DOHH2 (cell line): Measurements from ENCODE around the gene MYO1A.

ENCODE experiments used
- H3F3A ChIP-seq: fragments of 200-600 bp; sonication (generic), shearing (Covaris generic); 2 replicates; pipeline ENCODE4 v1.6.0; 2016; ENCODE audit warnings: antibody characterized with exemption, mild to moderate bottlenecking; ENCODE audit not compliant: control insufficient read depth, insufficient read depth
- H3K27ac ChIP-seq: fragments of 200-600 bp; sonication (generic); 2 replicates; pipeline ENCODE4 v1.5.1; 2014; ENCODE audit warnings: low read depth, mild to moderate bottlenecking, low read length, moderate library complexity
- H3K27me3 ChIP-seq: fragments of 200-600 bp; sonication (generic); 2 replicates; pipeline ENCODE4 v1.6.1; 2014; ENCODE audit warnings: mild to moderate bottlenecking, low read length, mixed read lengths; ENCODE audit not compliant: control insufficient read depth
- H3K36me3 ChIP-seq: fragments of 200-600 bp; sonication (generic); 2 replicates; pipeline ENCODE4 v1.6.1; 2014; ENCODE audit warnings: mild to moderate bottlenecking, low read length, moderate library complexity, mixed read lengths; ENCODE audit not compliant: control insufficient read depth
- H3K4me1 ChIP-seq: fragments of 200-600 bp; sonication (generic); 2 replicates; pipeline ENCODE4 v1.6.1; 2014; ENCODE audit warnings: mild to moderate bottlenecking, low read length, mixed read lengths; ENCODE audit not compliant: control insufficient read depth
- H3K4me2 ChIP-seq: fragments of 200-600 bp; sonication (generic); 2 replicates; pipeline ENCODE4 v1.6.0; 2014; ENCODE audit warnings: mild to moderate bottlenecking, low read length, moderate library complexity
- H3K4me3 ChIP-seq: fragments of 200-600 bp; sonication (generic); 2 replicates; pipeline ENCODE4 v1.5.1; 2014; ENCODE audit warnings: mild to moderate bottlenecking, low read length, mixed read lengths
- H3K79me2 ChIP-seq: fragments of 200-600 bp; sonication (generic); 2 replicates; pipeline ENCODE4 v1.6.1; 2014; ENCODE audit warnings: mild to moderate bottlenecking, low read length, mixed read lengths; ENCODE audit not compliant: control insufficient read depth
- H3K9me2 ChIP-seq: fragments of 200-600 bp; sonication (generic); replicated peaks from 2 replicates; pipeline ENCODE4 v1.6.1; 2014; ENCODE audit warnings: mild to moderate bottlenecking, low read length, mixed read lengths; ENCODE audit not compliant: control insufficient read depth
- H3K9me3 ChIP-seq: fragments of 200-600 bp; sonication (generic); 2 replicates; pipeline ENCODE4 v1.6.1; 2014; ENCODE audit warnings: antibody characterized with exemption, low read length, mixed read lengths; ENCODE audit not compliant: control insufficient read depth, insufficient read depth
- H4K20me1 ChIP-seq: fragments of 200-600 bp; sonication (generic); 2 replicates; pipeline ENCODE4 v1.6.0; 2014; ENCODE audit warnings: low read depth, mild to moderate bottlenecking, antibody characterized with exemption, low read length, moderate library complexity; ENCODE audit not compliant: control insufficient read depth, insufficient read depth
- EZH2phosphoT487 ChIP-seq: fragments of 200-600 bp; sonication (generic); IDR thresholded peaks from 2 replicates; pipeline ENCODE4 v1.6.1; 2017; ENCODE audit warnings: borderline replicate concordance, mild to moderate bottlenecking, antibody characterized with exemption, low read length, moderate library complexity, mixed read lengths
- TF ChIP-seq, protein P1 (sequence below): fragments of 200-600 bp; sonication (generic); IDR thresholded peaks from one replicate; pipeline ENCODE4 v1.5.1; 2014; ENCODE audit warnings: antibody characterized with exemption, mild to moderate bottlenecking, low read depth, low read length; ENCODE audit not compliant: poor library complexity, severe bottlenecking

MYO1A gene

DNA sequence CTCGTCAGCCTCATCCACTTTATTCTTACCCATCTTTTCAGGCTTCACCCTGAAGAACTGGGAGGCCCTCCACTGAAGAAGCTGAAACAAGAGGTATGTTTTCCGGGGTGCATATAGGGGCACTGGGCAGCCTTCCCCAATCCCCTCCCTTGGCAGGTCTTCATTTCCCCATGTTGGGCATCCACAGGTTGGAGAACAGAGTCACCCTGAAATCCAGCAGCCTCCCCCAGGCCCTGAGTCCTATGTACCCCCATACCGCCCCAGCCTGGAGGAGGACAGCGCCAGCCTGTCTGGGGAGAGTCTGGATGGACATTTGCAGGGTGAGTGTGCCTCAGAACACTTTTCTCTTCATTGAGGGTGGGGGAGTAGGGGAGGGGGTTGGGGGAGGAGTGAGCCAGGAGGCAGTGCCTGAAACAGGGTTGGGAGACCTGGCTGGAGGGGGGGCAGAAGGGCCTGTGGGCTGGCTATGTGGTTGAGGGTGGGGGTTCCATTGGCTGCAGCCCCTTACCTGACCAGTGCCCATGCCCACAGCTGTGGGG, 43.0 kb upstream of the MYO1A start:
- peaks cover 31% of the 10 kb centered on the region for H3K4me1 ChIP-seq
- peaks cover 9% of the 10 kb centered on the region for H3K79me2 ChIP-seq
- TF ChIP-seq, protein P1, sequence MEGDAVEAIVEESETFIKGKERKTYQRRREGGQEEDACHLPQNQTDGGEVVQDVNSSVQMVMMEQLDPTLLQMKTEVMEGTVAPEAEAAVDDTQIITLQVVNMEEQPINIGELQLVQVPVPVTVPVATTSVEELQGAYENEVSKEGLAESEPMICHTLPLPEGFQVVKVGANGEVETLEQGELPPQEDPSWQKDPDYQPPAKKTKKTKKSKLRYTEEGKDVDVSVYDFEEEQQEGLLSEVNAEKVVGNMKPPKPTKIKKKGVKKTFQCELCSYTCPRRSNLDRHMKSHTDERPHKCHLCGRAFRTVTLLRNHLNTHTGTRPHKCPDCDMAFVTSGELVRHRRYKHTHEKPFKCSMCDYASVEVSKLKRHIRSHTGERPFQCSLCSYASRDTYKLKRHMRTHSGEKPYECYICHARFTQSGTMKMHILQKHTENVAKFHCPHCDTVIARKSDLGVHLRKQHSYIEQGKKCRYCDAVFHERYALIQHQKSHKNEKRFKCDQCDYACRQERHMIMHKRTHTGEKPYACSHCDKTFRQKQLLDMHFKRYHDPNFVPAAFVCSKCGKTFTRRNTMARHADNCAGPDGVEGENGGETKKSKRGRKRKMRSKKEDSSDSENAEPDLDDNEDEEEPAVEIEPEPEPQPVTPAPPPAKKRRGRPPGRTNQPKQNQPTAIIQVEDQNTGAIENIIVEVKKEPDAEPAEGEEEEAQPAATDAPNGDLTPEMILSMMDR: no peak
- no peak for TF ChIP-seq EZH2phosphoT487
- no peaks in the 10 kb centered on the region for H3K9me2 ChIP-seq
- no peak overlapping the region for H3K27ac ChIP-seq
- no peaks in the 10 kb centered on the region for H3K27me3 ChIP-seq
- no peak overlapping the region for H3K4me3 ChIP-seq
- H3K36me3 ChIP-seq: peaks cover 39% of the 10 kb centered on the region
- H4K20me1 ChIP-seq: no peaks in the 10 kb centered on the region
- no peak overlapping the region for H3K4me2 ChIP-seq
- H3K9me3 ChIP-seq: no peaks in the 10 kb centered on the region
- H3F3A ChIP-seq: peaks cover 22% of the 10 kb centered on the region

DNA sequence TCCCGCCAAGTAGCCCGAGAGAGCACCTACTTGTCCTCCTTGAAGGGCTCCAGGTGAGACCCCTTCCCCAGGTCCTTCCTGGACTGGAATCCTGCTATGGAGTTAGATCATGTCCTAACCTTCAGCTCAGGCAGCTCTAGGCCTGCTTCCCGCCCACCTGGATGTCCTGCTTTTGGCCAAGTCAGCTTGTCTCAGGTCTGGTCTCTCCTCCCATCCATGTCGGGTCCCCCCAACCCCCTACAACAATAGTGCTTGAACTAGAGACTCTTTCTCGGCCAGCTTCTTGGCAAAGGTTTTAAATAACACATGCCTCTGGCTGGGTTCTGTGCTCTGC, 42.6 kb upstream of the MYO1A start:
- Histone ChIP-seq H3K27ac (no peak overlapping the region), H3K4me3 (no peak overlapping the region)

DNA sequence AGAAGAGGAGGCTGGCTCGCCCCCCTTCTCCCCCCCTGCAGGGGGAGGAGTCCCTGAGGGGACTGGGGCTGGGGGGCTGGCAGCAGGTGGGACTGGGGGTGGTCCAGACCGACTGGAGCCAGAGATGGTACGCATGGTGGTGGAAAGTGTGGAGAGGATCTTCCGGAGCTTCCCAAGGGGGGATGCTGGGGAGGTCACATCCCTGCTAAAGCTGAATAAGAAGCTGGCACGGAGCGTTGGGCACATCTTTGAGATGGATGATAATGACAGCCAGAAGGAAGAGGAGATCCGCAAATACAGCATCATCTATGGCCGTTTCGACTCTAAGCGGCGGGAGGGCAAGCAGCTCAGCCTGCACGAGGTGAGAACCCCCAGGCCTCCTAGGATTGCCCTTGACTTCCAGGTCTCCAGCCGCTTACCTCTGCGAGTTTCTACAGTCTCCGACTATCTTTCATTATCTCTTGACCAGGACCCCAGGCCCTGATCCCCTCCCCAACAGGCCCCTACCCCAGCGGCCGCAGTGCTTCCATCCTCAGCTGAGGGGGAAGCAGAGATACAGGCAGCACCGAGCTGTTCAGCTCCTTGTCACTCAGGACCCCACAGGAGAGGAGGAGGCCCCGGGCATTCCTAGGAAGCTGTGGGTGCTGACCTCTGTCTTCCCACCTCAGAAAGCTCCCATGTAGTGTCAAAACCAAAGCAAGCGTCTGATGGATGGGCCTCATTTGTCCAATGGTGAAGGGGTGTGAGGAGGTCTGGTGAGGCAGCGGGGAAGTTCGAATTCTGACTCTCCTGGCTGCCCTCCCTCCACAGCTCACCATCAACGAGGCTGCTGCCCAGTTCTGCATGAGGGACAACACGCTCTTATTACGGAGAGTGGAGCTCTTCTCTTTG, 42.0 kb upstream of the MYO1A start:
- TF ChIP-seq, protein P1: no peak
- TF ChIP-seq EZH2phosphoT487: no peak
- peaks cover 38% of the 10 kb centered on the region for H3K4me1 ChIP-seq
- H3K9me2 ChIP-seq: no peaks in the 10 kb centered on the region
- no peaks in the 10 kb centered on the region for H3K9me3 ChIP-seq
- H3K4me2 ChIP-seq: no peak overlapping the region
- no peak overlapping the region for H3K27ac ChIP-seq
- H3K4me3 ChIP-seq: no peak overlapping the region
- no peaks in the 10 kb centered on the region for H4K20me1 ChIP-seq
- peaks cover 29% of the 10 kb centered on the region for H3K36me3 ChIP-seq
- no peaks in the 10 kb centered on the region for H3K27me3 ChIP-seq
- H3F3A ChIP-seq: peaks cover 25% of the 10 kb centered on the region
- H3K79me2 ChIP-seq: peaks cover 9% of the 10 kb centered on the region

More for the DNA sequence above, 42.6 kb upstream of the MYO1A start:
- peaks cover 24% of the 10 kb centered on the region for H3F3A ChIP-seq
- peaks cover 9% of the 10 kb centered on the region for H3K79me2 ChIP-seq
- peaks cover 35% of the 10 kb centered on the region for H3K36me3 ChIP-seq
- peaks cover 36% of the 10 kb centered on the region for H3K4me1 ChIP-seq
- no peaks in the 10 kb centered on the region for H3K27me3 ChIP-seq
- TF ChIP-seq, protein P1: no peak
- no peak for TF ChIP-seq EZH2phosphoT487
- H3K9me3 ChIP-seq: no peaks in the 10 kb centered on the region
- no peak overlapping the region for H3K4me2 ChIP-seq
- H4K20me1 ChIP-seq: no peaks in the 10 kb centered on the region
- H3K9me2 ChIP-seq: no peaks in the 10 kb centered on the region
